GM12892 (cell line): ENCODE measurements around the gene ELL.

Experiments used
- POLR2A ChIP-seq: IDR thresholded peaks from 2 replicates; pipeline ENCODE4 v1.6.1; 2011; ENCODE audit warnings: low read depth, low read length, control low read depth
- POLR2AphosphoS5 ChIP-seq: IDR thresholded peaks from 2 replicates; pipeline ENCODE4 v1.6.1; 2011; ENCODE audit warnings: low read depth, low read length, control low read depth
- TAF1 ChIP-seq: IDR thresholded peaks from 2 replicates; pipeline ENCODE4 v1.6.1; 2011; ENCODE audit warnings: low read depth, mild to moderate bottlenecking, control low read depth, low read length, borderline replicate concordance

DNA sequence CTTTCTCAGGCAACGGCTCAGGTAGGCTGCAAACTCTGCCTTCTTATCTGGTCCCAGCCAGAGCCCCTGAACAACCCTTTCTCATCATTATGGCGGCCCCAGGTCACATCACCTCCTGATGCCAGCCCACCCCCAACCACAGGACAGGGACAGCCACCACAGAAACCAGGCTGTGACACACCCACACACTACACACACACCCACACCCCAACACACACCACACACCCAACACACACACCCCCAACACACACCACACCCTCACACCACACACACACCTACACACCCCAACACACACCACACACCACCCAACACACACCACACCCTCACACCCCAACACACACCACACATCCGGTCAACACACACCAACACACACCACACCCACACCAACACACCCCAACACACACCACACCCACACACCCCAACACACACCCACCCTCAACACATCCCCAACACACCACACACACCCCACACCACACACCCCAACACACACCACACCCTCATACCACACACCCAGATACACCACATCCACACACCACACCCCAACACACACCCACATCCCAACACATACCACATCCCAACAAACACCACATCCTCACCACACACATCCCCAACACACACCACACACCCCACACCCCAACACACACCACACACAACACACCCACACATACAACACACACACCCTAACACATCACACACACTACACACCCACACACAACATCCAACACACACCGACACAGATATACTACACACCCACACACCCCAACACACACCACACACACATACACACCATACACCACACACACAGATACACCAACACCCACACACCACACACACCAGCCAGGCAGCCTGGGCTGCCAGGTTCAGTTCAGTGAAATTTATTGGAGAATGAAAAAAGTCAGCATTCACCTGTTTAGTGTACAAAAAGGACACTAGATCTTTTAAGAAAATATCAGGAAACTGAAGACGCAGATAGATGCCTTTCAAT, 79.8 kb downstream of the ELL start:
- TF ChIP-seq POLR2AphosphoS5 = peak; percentile 54; the same call in 1 of the 2 replicates
- no peak for TF ChIP-seq TAF1
- no peak for TF ChIP-seq POLR2A
